ENCODE results near the gene PEG3.

The PEG3 gene

DNA sequence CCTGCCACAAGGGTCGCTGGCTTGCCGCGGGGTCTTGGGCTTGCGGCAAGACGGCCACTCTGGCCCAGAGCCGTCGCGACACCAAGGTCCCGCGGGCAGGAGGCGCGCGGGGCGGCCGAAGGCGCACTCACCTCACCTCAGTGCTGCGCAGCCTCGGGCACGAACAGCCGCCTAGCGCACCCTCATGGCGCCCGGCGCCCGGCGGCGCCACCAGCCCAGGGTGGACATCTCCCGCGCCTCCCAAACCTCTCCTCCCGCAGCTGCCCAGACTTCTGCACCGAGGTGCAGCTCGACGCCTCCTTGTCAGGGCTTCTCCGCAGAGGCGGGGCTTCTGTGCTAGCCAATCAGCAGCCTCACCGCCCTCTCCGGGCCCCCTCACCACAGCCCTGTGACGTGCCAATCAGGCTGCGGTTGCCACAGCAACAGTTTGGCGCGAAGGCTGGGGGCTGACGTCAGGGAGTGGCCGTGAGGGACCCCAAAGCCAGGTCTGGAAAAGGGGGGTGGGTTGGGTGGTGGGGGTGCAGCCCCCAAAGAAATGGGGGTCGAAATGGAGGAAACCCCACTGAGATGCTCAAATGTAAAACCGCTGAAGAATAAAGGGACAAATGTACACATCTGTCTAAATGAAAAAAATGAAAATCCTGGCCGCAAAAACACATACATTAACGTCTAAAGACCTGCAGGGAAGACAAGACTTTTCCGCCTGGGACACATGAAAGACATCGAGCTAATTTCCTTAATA, at the start of gene PEG3, which contains the start of gene ZIM2:
Gene PEG3, minus strand, starts transcription at position 276 of the 742 bp plus-strand sequence. CDS start 16,071 bp downstream, outside the sequence.
Gene ZIM2, minus strand, starts transcription at position 276 of the 742 bp plus-strand sequence. CDS start 16,449 bp downstream, outside the sequence.
- Histone ChIP-seq H3K4me1 (no peaks in the 10 kb centered on the region), H3K27me3 (ENCODE audit: low read depth) (no peaks in the 10 kb centered on the region), H3K9me3 (no peaks in the 10 kb centered on the region), H3K36me3 (replicated peaks) (no peaks in the 10 kb centered on the region), H3K4me3 (no peak within 1 kb of the TSS)
- in situ Hi-C loops (cut with MboI; ENCODE audit: low sequenced_read_pairs): no loop called here
- no peak for DNase-seq (ENCODE audit: low spot score in 2 of 2)

DNA sequence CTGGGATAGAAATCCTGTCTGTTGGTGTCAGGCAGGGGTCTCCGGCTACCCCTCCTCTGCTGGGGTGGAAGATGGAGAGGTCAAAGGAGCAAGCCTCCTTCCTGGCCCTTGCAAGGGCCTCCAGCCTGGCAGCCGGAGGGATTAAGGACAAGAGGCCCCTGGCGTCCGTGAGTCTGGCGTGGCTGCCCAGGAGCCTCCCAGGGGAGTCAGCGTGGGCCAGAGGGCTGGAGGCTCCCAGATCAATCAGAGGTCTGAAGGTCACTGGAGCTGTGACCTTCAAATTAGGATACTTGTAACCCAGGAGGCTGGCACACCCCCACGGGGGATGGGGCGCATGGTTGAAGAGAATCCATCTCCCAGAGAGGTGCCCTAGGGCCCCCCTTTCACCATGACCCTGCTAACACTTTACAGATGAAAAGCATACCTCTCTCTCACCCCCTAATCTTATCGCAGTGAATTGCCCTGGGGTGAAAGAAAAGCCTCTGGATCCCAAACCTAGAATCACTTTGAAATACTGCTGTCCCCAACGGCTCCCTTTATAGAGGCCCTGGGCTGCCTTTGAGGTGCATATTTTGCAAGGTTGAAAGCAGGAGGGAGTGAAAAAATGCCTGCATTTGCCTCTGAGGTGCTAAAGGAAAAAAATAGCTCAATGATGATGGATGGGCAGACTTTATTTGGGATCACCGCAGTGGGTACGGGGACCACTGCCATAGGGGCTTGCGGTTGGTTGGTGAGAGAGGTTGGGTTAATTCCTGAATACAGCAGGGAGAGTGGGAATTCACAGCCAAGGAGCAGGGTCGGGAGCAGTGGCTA, 44.9 kb upstream of the PEG3 start:
- Histone ChIP-seq H3K36me3 (replicated peaks) (no peaks in the 10 kb centered on the region), H3K4me3 (no peak overlapping the region)
- in situ Hi-C loops (cut with MboI; ENCODE audit: low sequenced_read_pairs): no loop called here

GRCh38 chr19:56884441-56884840, 43.9 kb upstream of the PEG3 start:
- Histone ChIP-seq H3K36me3 (replicated peaks) (no peaks in the 10 kb centered on the region), H3K4me1 (no peaks in the 10 kb centered on the region), H3K4me3 (no peak overlapping the region), H3K27me3 (ENCODE audit: low read depth) (no peaks in the 10 kb centered on the region), H3K9me3 (no peaks in the 10 kb centered on the region; the same call in 1 of the 2 replicates)
- in situ Hi-C loops (cut with MboI; ENCODE audit: low sequenced_read_pairs): no loop called here
- no peak for DNase-seq (ENCODE audit: low spot score in 2 of 2)

More for the DNA sequence above, 44.9 kb upstream of the PEG3 start:
- DNase-seq (ENCODE audit: low spot score in 2 of 2): no peak
- H3K9me3 ChIP-seq: no peaks in the 10 kb centered on the region; the same call in 1 of the 2 replicates
- H3K4me1 ChIP-seq: no peaks in the 10 kb centered on the region
- H3K27me3 ChIP-seq (ENCODE audit: low read depth): no peaks in the 10 kb centered on the region

GRCh38 chr19:56880592-56881190, 40.2 kb upstream of the PEG3 start:
- H3K27me3 ChIP-seq (ENCODE audit: low read depth): no peaks in the 10 kb centered on the region
- in situ Hi-C loops (cut with MboI; ENCODE audit: low sequenced_read_pairs): no loop called here
- no peak for DNase-seq (ENCODE audit: low spot score in 2 of 2)
- no peaks in the 10 kb centered on the region; the same call in none of the 2 replicates for H3K9me3 ChIP-seq
- H3K36me3 ChIP-seq (replicated peaks): no peaks in the 10 kb centered on the region
- no peak overlapping the region for H3K4me3 ChIP-seq
- H3K4me1 ChIP-seq: no peaks in the 10 kb centered on the region

GRCh38 chr19:56877069-56877715, 36.7 kb upstream of the PEG3 start:
- no peaks in the 10 kb centered on the region for H3K4me1 ChIP-seq
- in situ Hi-C loops (cut with MboI; ENCODE audit: low sequenced_read_pairs): no loop called here
- H3K9me3 ChIP-seq: no peaks in the 10 kb centered on the region; the same call in none of the 2 replicates
- no peaks in the 10 kb centered on the region for H3K27me3 ChIP-seq (ENCODE audit: low read depth)
- no peak overlapping the region for H3K4me3 ChIP-seq
- H3K36me3 ChIP-seq (replicated peaks): no peaks in the 10 kb centered on the region
- DNase-seq (ENCODE audit: low spot score in 2 of 2): no peak

GRCh38 chr19:56875717-56876116, 35.2 kb upstream of the PEG3 start:
- Histone ChIP-seq H3K9me3 (no peaks in the 10 kb centered on the region; the same call in 1 of the 2 replicates), H3K4me3 (no peak overlapping the region), H3K27me3 (ENCODE audit: low read depth) (no peaks in the 10 kb centered on the region), H3K4me1 (no peaks in the 10 kb centered on the region), H3K36me3 (replicated peaks) (no peaks in the 10 kb centered on the region)
- no peak for DNase-seq (ENCODE audit: low spot score in 2 of 2)
- in situ Hi-C loops (cut with MboI; ENCODE audit: low sequenced_read_pairs): no loop called here

- H3K9me3 ChIP-seq: no peaks in the 10 kb centered on the region; the same call in 1 of the 2 replicates
Measured at GRCh38 chr19:56874530-56874929, 34.0 kb upstream of the PEG3 start.

DNA sequence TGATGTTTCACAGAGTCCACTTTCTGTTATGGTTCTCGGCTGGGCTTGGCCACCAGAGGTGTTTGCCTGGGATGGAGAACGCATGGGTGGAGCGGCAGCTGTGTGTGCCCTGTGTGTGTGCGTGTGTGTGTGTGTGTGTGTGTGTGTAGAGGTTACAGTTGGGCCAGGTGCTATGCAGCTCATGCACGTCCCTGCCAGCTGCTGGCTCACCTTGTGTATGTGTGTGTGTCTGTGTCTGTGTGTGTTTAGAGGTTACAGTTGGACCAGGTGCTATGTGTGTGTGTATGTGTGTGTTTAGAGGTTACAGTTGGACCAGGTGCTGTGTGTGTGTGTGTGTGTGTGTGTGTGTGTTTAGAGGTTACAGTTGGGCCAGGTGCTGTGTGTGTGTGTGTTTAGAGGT, 33.0 kb upstream of the PEG3 start:
- no peaks in the 10 kb centered on the region; the same call in none of the 2 replicates for H3K9me3 ChIP-seq
- no peaks in the 10 kb centered on the region for H3K36me3 ChIP-seq (replicated peaks)
- no peaks in the 10 kb centered on the region for H3K27me3 ChIP-seq (ENCODE audit: low read depth)
- in situ Hi-C loops (cut with MboI; ENCODE audit: low sequenced_read_pairs): no loop called here
- no peak for DNase-seq (ENCODE audit: low spot score in 2 of 2)
- H3K4me3 ChIP-seq: no peak overlapping the region
- H3K4me1 ChIP-seq: no peaks in the 10 kb centered on the region

More at GRCh38 chr19:56874530-56874929, 34.0 kb upstream of the PEG3 start:
- Histone ChIP-seq H3K4me1 (no peaks in the 10 kb centered on the region), H3K4me3 (no peak overlapping the region), H3K27me3 (ENCODE audit: low read depth) (no peaks in the 10 kb centered on the region), H3K36me3 (replicated peaks) (no peaks in the 10 kb centered on the region)
- in situ Hi-C loops (cut with MboI; ENCODE audit: low sequenced_read_pairs): no loop called here
- no peak for DNase-seq (ENCODE audit: low spot score in 2 of 2)

GRCh38 chr19:56869886-56870285, 29.4 kb upstream of the PEG3 start:
- H3K4me3 ChIP-seq: no peak overlapping the region
- in situ Hi-C loops (cut with MboI; ENCODE audit: low sequenced_read_pairs): no loop called here
- no peaks in the 10 kb centered on the region; the same call in 1 of the 2 replicates for H3K9me3 ChIP-seq

GRCh38 chr19:56868446-56868845, 27.9 kb upstream of the PEG3 start:
- no peak for DNase-seq (ENCODE audit: low spot score in 2 of 2)
- Histone ChIP-seq H3K4me3 (no peak overlapping the region), H3K4me1 (no peaks in the 10 kb centered on the region), H3K9me3 (no peaks in the 10 kb centered on the region; the same call in 1 of the 2 replicates), H3K36me3 (replicated peaks) (no peaks in the 10 kb centered on the region), H3K27me3 (ENCODE audit: low read depth) (no peaks in the 10 kb centered on the region)
- in situ Hi-C loops (cut with MboI; ENCODE audit: low sequenced_read_pairs): no loop called here

More at GRCh38 chr19:56869886-56870285, 29.4 kb upstream of the PEG3 start:
- Histone ChIP-seq H3K4me1 (no peaks in the 10 kb centered on the region), H3K27me3 (ENCODE audit: low read depth) (no peaks in the 10 kb centered on the region), H3K36me3 (replicated peaks) (no peaks in the 10 kb centered on the region)
- no peak for DNase-seq (ENCODE audit: low spot score in 2 of 2)

- Histone ChIP-seq H3K36me3 (replicated peaks) (no peaks in the 10 kb centered on the region), H3K4me3 (no peak overlapping the region), H3K9me3 (no peaks in the 10 kb centered on the region; the same call in 1 of the 2 replicates), H3K27me3 (ENCODE audit: low read depth) (no peaks in the 10 kb centered on the region), H3K4me1 (no peaks in the 10 kb centered on the region)
- in situ Hi-C loops (cut with MboI; ENCODE audit: low sequenced_read_pairs): no loop called here
- no peak for DNase-seq (ENCODE audit: low spot score in 2 of 2)
Measured at GRCh38 chr19:56866538-56866937, 26.0 kb upstream of the PEG3 start.

DNA sequence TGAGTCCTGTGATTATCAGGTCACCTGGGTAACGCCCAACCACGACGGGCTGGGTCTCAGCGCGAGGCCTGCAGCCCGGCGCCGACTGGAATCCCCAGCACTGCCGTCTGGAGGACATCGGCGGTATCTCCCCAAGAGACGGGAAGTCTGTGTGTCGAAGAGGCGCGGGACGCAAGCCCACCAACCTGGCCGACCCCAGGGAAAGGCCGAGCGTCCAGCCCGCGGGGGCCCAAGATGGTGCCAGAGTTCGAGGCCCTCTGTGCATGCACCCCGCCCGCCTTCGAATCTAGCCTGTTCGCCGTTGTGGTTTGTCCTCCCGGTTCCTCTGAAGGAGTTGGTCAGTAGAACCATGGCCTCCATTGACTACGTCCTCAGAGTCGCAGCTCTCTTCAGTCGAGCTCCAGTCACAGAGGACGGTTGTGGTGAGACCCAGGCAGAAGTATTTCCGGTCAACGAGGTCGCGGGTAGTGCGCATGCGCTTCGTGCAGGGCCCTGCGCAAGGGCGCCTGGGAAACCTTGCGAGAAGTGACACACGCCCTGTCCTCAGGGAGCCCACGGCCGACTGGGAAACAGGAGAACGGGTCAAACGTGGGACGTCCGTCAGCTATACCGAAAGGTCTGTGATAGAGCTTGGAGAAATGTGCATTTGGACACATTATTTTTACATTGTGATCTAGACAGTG, 24.1 kb upstream of the PEG3 start:
- Histone ChIP-seq H3K27me3 (ENCODE audit: low read depth) (no peaks in the 10 kb centered on the region), H3K36me3 (replicated peaks) (no peaks in the 10 kb centered on the region), H3K4me3 (no peak overlapping the region), H3K9me3 (no peaks in the 10 kb centered on the region; the same call in 1 of the 2 replicates), H3K4me1 (no peaks in the 10 kb centered on the region)
- no peak for DNase-seq (ENCODE audit: low spot score in 2 of 2)
- in situ Hi-C loops (cut with MboI; ENCODE audit: low sequenced_read_pairs): no loop called here

GRCh38 chr19:56862741-56863140, 22.2 kb upstream of the PEG3 start:
- Histone ChIP-seq H3K9me3 (no peaks in the 10 kb centered on the region; the same call in none of the 2 replicates), H3K4me3 (no peak overlapping the region), H3K36me3 (replicated peaks) (no peaks in the 10 kb centered on the region), H3K27me3 (ENCODE audit: low read depth) (no peaks in the 10 kb centered on the region), H3K4me1 (no peaks in the 10 kb centered on the region)
- in situ Hi-C loops (cut with MboI; ENCODE audit: low sequenced_read_pairs): no loop called here
- no peak for DNase-seq (ENCODE audit: low spot score in 2 of 2)
